GM23338 (cell line): ENCODE results near the gene TSC2. TPM values are rescaled to one million over a fixed set of nuclear protein-coding genes. Genes with fewer than 3 reads are reported as not detected.
"Not testable (repeated sequence)": the region's sequence is repeated elsewhere in the genome, so short reads cannot be mapped to it uniquely, and the experiment has no call there.

Experiments used
- ATAC-seq: fragments of 200-7000 bp; cut with Tn5 transposase; 3 replicates; pipeline ENCODE4 v1.9.1; 2020
- DNase-seq: peaks from one replicate; pipeline ENCODE4 v3.0.0-alpha.2; 2015; ENCODE audit warnings: low spot score
- H2AFZ ChIP-seq: fragments of 200-600 bp; sonication (generic); 2 replicates; pipeline ENCODE4 v1.8.0; 2016; ENCODE audit warnings: antibody characterized with exemption, mild to moderate bottlenecking, moderate library complexity
- H3F3A ChIP-seq: fragments of 200-600 bp; sonication (generic); replicated peaks from 2 replicates; pipeline ENCODE4 v1.8.0; 2017; ENCODE audit warnings: antibody characterized with exemption, mixed run types, low read depth
- H3K27ac ChIP-seq: fragments of 200-600 bp; sonication (generic); 2 replicates; pipeline ENCODE4 v1.6.1; 2016; ENCODE audit warnings: low read depth
- H3K27me3 ChIP-seq: fragments of 200-600 bp; sonication (generic); 2 replicates; pipeline ENCODE4 v1.8.0; 2016; ENCODE audit warnings: mild to moderate bottlenecking, mixed run types, moderate library complexity; ENCODE audit not compliant: insufficient read depth
- H3K36me3 ChIP-seq: fragments of 200-600 bp; sonication (generic); 2 replicates; pipeline ENCODE4 v1.8.0; 2016; ENCODE audit warnings: mild to moderate bottlenecking; ENCODE audit not compliant: insufficient read depth
- H3K4me1 ChIP-seq: fragments of 200-600 bp; sonication (generic); 2 replicates; pipeline ENCODE4 v1.8.0; 2016; ENCODE audit warnings: mild to moderate bottlenecking, moderate library complexity; ENCODE audit not compliant: insufficient read depth
- H3K4me2 ChIP-seq: fragments of 200-600 bp; sonication (generic); 2 replicates; pipeline ENCODE4 v1.7.1; 2017; ENCODE audit warnings: mixed run types
- H3K4me3 ChIP-seq: fragments of 200-600 bp; sonication (generic); 2 replicates; pipeline ENCODE4 v1.6.1; 2016; ENCODE audit warnings: mixed run types
- H3K79me2 ChIP-seq: fragments of 200-600 bp; sonication (generic); replicated peaks from 2 replicates; pipeline ENCODE4 v1.8.0; 2017; ENCODE audit warnings: mild to moderate bottlenecking; ENCODE audit not compliant: insufficient read depth
- H3K9me2 ChIP-seq: fragments of 200-600 bp; sonication (generic); 2 replicates; pipeline ENCODE4 v1.8.0; 2017; ENCODE audit not compliant: insufficient read depth
- H4K20me1 ChIP-seq: fragments of 200-600 bp; sonication (generic); replicated peaks from 2 replicates; pipeline ENCODE4 v1.8.0; 2017; ENCODE audit warnings: mild to moderate bottlenecking; ENCODE audit not compliant: insufficient read depth
- H3K27ac Mint-ChIP-seq: 2 replicates; pipeline ENCODE4 v1.8.0; 2020; ENCODE audit warnings: inconsistent platforms, mild to moderate bottlenecking, moderate library complexity, mixed read lengths
- H3K27me3 Mint-ChIP-seq: 3 replicates; pipeline ENCODE4 v1.8.0; 2022; ENCODE audit warnings: low read depth, mild to moderate bottlenecking, moderate library complexity, mixed read lengths, inconsistent platforms; ENCODE audit not compliant: insufficient read depth, poor library complexity
- H3K36me3 Mint-ChIP-seq: 3 replicates; pipeline ENCODE4 v1.8.0; 2021; ENCODE audit warnings: low read depth, mild to moderate bottlenecking, inconsistent platforms, moderate library complexity, mixed read lengths
- H3K4me1 Mint-ChIP-seq: 3 replicates; pipeline ENCODE4 v1.8.0; 2020; ENCODE audit warnings: mild to moderate bottlenecking, inconsistent platforms, mixed read lengths
- H3K4me3 Mint-ChIP-seq: 3 replicates; pipeline ENCODE4 v1.8.0; 2021; ENCODE audit warnings: moderate library complexity, mild to moderate bottlenecking, inconsistent platforms, mixed read lengths
- H3K9me3 Mint-ChIP-seq: 3 replicates; pipeline ENCODE4 v1.8.0; 2020; ENCODE audit warnings: moderate library complexity, mild to moderate bottlenecking, inconsistent platforms, mixed read lengths
- CREB1 ChIP-seq: fragments of 250-450 bp; sonication (Bioruptor Pico); IDR thresholded peaks from 2 replicates; pipeline ENCODE4 v1.5.0; 2020; ENCODE audit warnings: low read depth, mild to moderate bottlenecking, moderate library complexity
- ETS1 ChIP-seq: IDR thresholded peaks from 2 replicates; pipeline ENCODE4 v1.6.1; 2016; ENCODE audit warnings: antibody characterized with exemption
- EZH2 ChIP-seq: fragments of 200-600 bp; sonication (generic); IDR thresholded peaks from one replicate; pipeline ENCODE4 v1.8.0; 2017; ENCODE audit warnings: antibody characterized with exemption, mild to moderate bottlenecking, low read depth; ENCODE audit not compliant: unreplicated experiment
- EZH2phosphoT487 ChIP-seq: fragments of 200-600 bp; sonication (generic); IDR thresholded peaks from one replicate; pipeline ENCODE4 v1.8.1; 2018; ENCODE audit warnings: antibody characterized with exemption; ENCODE audit not compliant: unreplicated experiment
- REST ChIP-seq: IDR thresholded peaks from one replicate; pipeline ENCODE4 v1.6.1; 2018; ENCODE audit warnings: antibody characterized with exemption; ENCODE audit not compliant: unreplicated experiment
- STAT1 ChIP-seq: IDR thresholded peaks from one replicate; pipeline ENCODE4 v1.6.1; 2016; ENCODE audit warnings: antibody characterized with exemption; ENCODE audit not compliant: unreplicated experiment
- ZNF114 ChIP-seq: fragments of 250-450 bp; sonication (Bioruptor Pico); IDR thresholded peaks from 2 replicates; pipeline ENCODE4 v1.5.0; 2020; ENCODE audit warnings: mild to moderate bottlenecking, moderate library complexity
- polyA plus RNA-seq: library from polyadenylated mRNA; unstranded; fragments of >200 nt; fragmentation: Nextera tagmentation; extraction: Ambion mirVana; gene quantifications from 2 replicates; pipeline ENCODE4 v1.2.1, GENCODE V29; 2016
- total RNA-seq: library from RNA; depleted of rRNA; stranded (reverse); fragments of >200 nt; shearing (Covaris generic); gene quantifications from 2 replicates; pipeline ENCODE4 v1.2.3, GENCODE V29; 2014
- TF ChIP-seq, protein P1 (sequence below), 2 experiments: fragments of 200-600 bp in 1 of 2; sonication (generic) in 1 of 2; conservative IDR thresholded peaks; 2 replicates each; pipeline versions ENCODE4 v1.5.1 to v1.6.1; 2016 to 2017; ENCODE audit warnings: antibody characterized with exemption in 2 of 2, low read depth in 2 of 2, mild to moderate bottlenecking in 2 of 2, moderate library complexity in 1 of 2

TSC2 gene
- total and polyA plus RNA-seq, 2 experiments from 2014 or later, result 40.5 to 93.0 TPM

DNA sequence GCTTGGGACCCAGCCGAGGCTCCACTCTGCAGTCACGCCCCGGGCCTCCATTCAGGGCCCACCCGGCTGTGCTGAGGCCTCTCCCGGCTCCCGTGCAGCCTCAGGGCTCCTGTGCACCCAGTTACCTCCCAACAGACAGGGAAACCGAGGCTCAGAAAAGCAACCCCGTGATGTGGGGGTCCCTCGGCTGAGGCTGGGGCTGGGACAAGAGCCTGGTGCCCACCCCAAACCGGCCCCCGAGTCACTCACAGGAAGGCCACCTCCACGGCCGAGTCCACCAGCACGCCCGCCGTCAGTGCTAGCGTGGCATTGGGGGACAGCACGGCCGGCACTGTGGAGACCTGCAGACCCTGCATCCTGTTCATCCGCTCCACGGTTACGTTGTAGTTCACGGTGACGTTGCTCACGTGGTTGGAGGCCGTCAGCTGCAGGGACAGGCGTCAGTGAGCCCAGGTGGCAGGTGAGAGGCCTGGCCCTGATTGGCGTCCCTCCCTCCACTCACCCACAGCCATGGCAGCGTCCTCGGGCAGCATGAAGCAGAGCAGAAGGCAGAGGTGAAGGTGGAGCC, 64.8 kb downstream of the TSC2 start:
- not testable (repeated sequence) for ATAC-seq, H3K9me3 Mint-ChIP-seq, H3K4me3 Mint-ChIP-seq, H3K4me3 ChIP-seq, H3K27ac ChIP-seq, H3K4me1 Mint-ChIP-seq, H3K27ac Mint-ChIP-seq, H2AFZ ChIP-seq, H3K4me1 ChIP-seq, H3F3A ChIP-seq, H3K9me2 ChIP-seq, H4K20me1 ChIP-seq, H3K79me2 ChIP-seq, H3K36me3 ChIP-seq, DNase-seq, H3K4me2 ChIP-seq, H3K27me3 ChIP-seq, H3K27me3 Mint-ChIP-seq, H3K36me3 Mint-ChIP-seq

DNA sequence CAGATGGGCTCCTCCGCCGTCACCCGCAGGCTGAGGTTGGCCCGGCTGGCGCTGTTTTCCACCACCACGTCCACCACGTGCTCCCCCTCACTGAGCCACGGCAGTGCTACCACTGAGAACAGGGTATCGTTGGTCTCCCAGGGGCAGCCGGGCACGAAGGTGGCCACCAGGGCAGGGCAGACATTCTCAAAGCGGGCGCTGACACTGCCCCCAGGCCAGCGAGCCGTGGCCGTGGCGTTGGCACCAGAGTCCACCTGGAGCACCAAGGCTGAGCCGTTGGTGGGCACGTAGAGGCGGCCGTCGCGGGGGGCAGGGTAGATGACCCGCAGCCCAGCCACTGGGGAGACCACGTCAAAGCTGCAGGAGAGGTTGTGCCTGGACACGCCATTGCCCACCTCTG, 66.4 kb downstream of the TSC2 start:
- H3K36me3 ChIP-seq, H3K4me1 Mint-ChIP-seq, H3K27ac Mint-ChIP-seq, H2AFZ ChIP-seq, H3K36me3 Mint-ChIP-seq, H3K9me3 Mint-ChIP-seq, H3K27ac ChIP-seq, H3K79me2 ChIP-seq, H3K4me2 ChIP-seq, H3K4me3 Mint-ChIP-seq, H4K20me1 ChIP-seq, H3F3A ChIP-seq, DNase-seq, H3K4me3 ChIP-seq, H3K4me1 ChIP-seq, H3K27me3 Mint-ChIP-seq, ATAC-seq, H3K27me3 ChIP-seq, H3K9me2 ChIP-seq: not testable (repeated sequence)

DNA sequence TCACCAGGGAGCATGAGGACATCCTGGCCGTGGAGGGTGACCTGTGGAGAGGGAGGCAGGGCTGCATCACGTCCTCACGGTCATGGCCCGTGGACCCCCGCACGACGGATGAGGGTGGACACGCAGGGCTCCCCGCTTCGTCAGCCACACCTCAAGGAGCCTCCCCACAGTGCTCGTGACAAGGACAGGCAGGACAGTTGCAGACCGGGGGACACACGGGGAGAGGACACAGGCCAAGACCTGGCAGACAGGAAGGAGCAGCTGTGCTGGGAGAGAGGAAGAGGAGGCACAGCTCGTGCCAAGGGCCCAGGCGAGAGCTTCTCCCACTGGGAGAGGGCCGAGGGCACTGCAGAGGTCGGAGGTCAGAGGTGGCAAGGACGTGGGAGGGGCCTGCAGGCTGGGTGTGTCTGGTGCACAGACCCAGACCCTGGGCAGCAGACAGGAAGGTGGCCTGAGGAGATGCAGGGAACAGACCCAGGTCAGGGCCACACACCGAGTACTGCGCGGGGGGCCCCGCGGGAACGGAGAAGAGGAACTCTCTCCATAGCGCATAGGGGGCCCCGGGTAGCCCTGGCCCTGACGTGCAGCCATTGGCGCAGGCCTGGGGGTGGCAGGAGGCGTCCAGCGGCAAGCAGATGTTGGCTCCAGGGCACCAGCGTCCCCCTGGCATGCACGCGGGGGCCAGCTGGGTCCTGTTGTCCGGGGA, 67.3 kb downstream of the TSC2 start:
- H3K4me3 ChIP-seq, H3K27ac Mint-ChIP-seq, DNase-seq, H3K79me2 ChIP-seq, H4K20me1 ChIP-seq, H3K4me2 ChIP-seq, H3K4me3 Mint-ChIP-seq, ATAC-seq, H3K9me2 ChIP-seq, H3F3A ChIP-seq, H3K36me3 Mint-ChIP-seq, H3K4me1 ChIP-seq, H3K9me3 Mint-ChIP-seq, H3K36me3 ChIP-seq, H3K27me3 Mint-ChIP-seq, H2AFZ ChIP-seq, H3K27ac ChIP-seq, H3K4me1 Mint-ChIP-seq, H3K27me3 ChIP-seq: not testable (repeated sequence)

- H3K4me1 Mint-ChIP-seq, result no peaks in the 10 kb centered on the region
- H3K27me3 Mint-ChIP-seq, result peaks cover 5% of the 10 kb centered on the region
- no peaks in the 10 kb centered on the region for H3F3A ChIP-seq
- ATAC-seq, result no peak
- H3K9me2 ChIP-seq, result no peaks in the 10 kb centered on the region
- H3K27ac Mint-ChIP-seq, result no peak overlapping the region
- H2AFZ ChIP-seq, result no peak overlapping the region
- no peaks in the 10 kb centered on the region for H3K4me1 ChIP-seq
- no peaks in the 10 kb centered on the region; the same call in 2 of the 3 replicates for H3K36me3 Mint-ChIP-seq
- no peaks in the 10 kb centered on the region for H4K20me1 ChIP-seq
- H3K27me3 ChIP-seq, result no peaks in the 10 kb centered on the region
- H3K79me2 ChIP-seq, result peaks cover 7% of the 10 kb centered on the region
- no peak overlapping the region for H3K4me3 Mint-ChIP-seq
- no peaks in the 10 kb centered on the region for H3K9me3 Mint-ChIP-seq
- no peak overlapping the region for H3K27ac ChIP-seq
- DNase-seq, result no peak
- H3K36me3 ChIP-seq, result no peaks in the 10 kb centered on the region
- no peak overlapping the region for H3K4me3 ChIP-seq
- no peak overlapping the region for H3K4me2 ChIP-seq
- TF ChIP-seq EZH2phosphoT487, result no peak
- TF ChIP-seq STAT1, result no peak
- TF ChIP-seq, protein P1, sequence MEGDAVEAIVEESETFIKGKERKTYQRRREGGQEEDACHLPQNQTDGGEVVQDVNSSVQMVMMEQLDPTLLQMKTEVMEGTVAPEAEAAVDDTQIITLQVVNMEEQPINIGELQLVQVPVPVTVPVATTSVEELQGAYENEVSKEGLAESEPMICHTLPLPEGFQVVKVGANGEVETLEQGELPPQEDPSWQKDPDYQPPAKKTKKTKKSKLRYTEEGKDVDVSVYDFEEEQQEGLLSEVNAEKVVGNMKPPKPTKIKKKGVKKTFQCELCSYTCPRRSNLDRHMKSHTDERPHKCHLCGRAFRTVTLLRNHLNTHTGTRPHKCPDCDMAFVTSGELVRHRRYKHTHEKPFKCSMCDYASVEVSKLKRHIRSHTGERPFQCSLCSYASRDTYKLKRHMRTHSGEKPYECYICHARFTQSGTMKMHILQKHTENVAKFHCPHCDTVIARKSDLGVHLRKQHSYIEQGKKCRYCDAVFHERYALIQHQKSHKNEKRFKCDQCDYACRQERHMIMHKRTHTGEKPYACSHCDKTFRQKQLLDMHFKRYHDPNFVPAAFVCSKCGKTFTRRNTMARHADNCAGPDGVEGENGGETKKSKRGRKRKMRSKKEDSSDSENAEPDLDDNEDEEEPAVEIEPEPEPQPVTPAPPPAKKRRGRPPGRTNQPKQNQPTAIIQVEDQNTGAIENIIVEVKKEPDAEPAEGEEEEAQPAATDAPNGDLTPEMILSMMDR (conservative IDR thresholded peaks at IDR 0.05; ENCODE audit: low read depth in 2 of 2), result no peak
- no peak for TF ChIP-seq CREB1 (CRISPR knock-in tag)
- no peak for TF ChIP-seq ETS1
- TF ChIP-seq EZH2, result no peak
- TF ChIP-seq REST, result no peak
- TF ChIP-seq ZNF114 (CRISPR knock-in tag), result no peak
Observed at GRCh38 chr16:2115591-2115973, 67.8 kb downstream of the TSC2 start.
